Endodermal cell (in vitro differentiated cells): ENCODE measurements around the gene MED22. TPM values are rescaled to one million over a fixed set of nuclear protein-coding genes. Genes with fewer than 3 reads are reported as not detected.
"Not testable (repeated sequence)": the region's sequence is repeated elsewhere in the genome, so short reads cannot be mapped to it uniquely, and the experiment has no call there.

Source experiments
- DNase-seq: peaks from one replicate; pipeline ENCODE4 v3.0.0-alpha.2; 2017
- H3K27ac ChIP-seq: 2 replicates; pipeline ENCODE4 v1.5.1; 2013; ENCODE audit warnings: mild to moderate bottlenecking, low read depth, low read length, moderate library complexity
- H3K27me3 ChIP-seq: 2 replicates; pipeline ENCODE4 v1.6.1; 2013; ENCODE audit warnings: mild to moderate bottlenecking, low read length, moderate library complexity; ENCODE audit not compliant: insufficient read depth, control insufficient read depth, poor library complexity, severe bottlenecking
- H3K36me3 ChIP-seq: 2 replicates; pipeline ENCODE4 v1.7.0; 2013; ENCODE audit warnings: mild to moderate bottlenecking, low read length, moderate library complexity; ENCODE audit not compliant: control insufficient read depth, insufficient read depth
- H3K4me1 ChIP-seq: one replicate; pipeline ENCODE4 v1.7.0; 2013; ENCODE audit warnings: low read length; ENCODE audit not compliant: control insufficient read depth, insufficient read depth
- H3K4me3 ChIP-seq: 2 replicates; pipeline ENCODE4 v1.5.1; 2013; ENCODE audit warnings: mild to moderate bottlenecking, low read length, moderate library complexity
- H3K9ac ChIP-seq: 2 replicates; pipeline ENCODE4 v1.6.1; 2013; ENCODE audit warnings: mild to moderate bottlenecking, low read length, moderate library complexity; ENCODE audit not compliant: poor library complexity, severe bottlenecking; ENCODE audit errors: extremely low read depth
- H3K9me3 ChIP-seq: 2 replicates; pipeline ENCODE4 v1.6.1; 2013; ENCODE audit warnings: mild to moderate bottlenecking, low read length, moderate library complexity; ENCODE audit not compliant: control insufficient read depth
- H3K27ac Mint-ChIP-seq: 2 replicates; pipeline ENCODE4 v1.8.0; 2020; ENCODE audit warnings: mixed read lengths
- H3K27me3 Mint-ChIP-seq: 2 replicates; pipeline ENCODE4 v1.8.0; 2021; ENCODE audit warnings: mild to moderate bottlenecking, mixed read lengths; ENCODE audit not compliant: insufficient read depth
- H3K36me3 Mint-ChIP-seq: 2 replicates; pipeline ENCODE4 v1.8.0; 2020; ENCODE audit warnings: low read depth, mixed read lengths
- H3K4me1 Mint-ChIP-seq: 2 replicates; pipeline ENCODE4 v1.8.0; 2020; ENCODE audit warnings: mixed read lengths
- H3K4me3 Mint-ChIP-seq: 2 replicates; pipeline ENCODE4 v1.8.0; 2020; ENCODE audit warnings: mild to moderate bottlenecking, moderate library complexity, mixed read lengths
- H3K9me3 Mint-ChIP-seq: 2 replicates; pipeline ENCODE4 v1.8.0; 2020; ENCODE audit warnings: mild to moderate bottlenecking, mixed read lengths
- CTCF ChIP-seq: fragments of 200-600 bp; sonication (generic); conservative IDR thresholded peaks from 2 replicates; pipeline ENCODE4 v1.5.0; 2021; ENCODE audit warnings: antibody characterized with exemption, mild to moderate bottlenecking
- WGBS, 2 experiments: methylation state at CpG; one replicate each; pipeline versions ENCODE4 v1.1.5 to v1.1.7; 2013; ENCODE audit warnings: missing lambda C conversion rate in 2 of 2, mixed read lengths in 1 of 2; ENCODE audit not compliant: insufficient coverage in 1 of 2, insufficient read length in 1 of 2; 5-methylcytosine and 5-hydroxymethylcytosine counted together
- total RNA-seq, 2 donors: library from RNA; stranded (reverse); fragmentation: NEBNext Ultra II Directional in 1 of 2; extraction: Animal tissue kit (Norgen Biotek cat#: 25700) in 1 of 2; gene quantifications; 2 replicates in 1 of 2; 3 replicates in 1 of 2; pipeline ENCODE4 v1.2.1, GENCODE V29; 2021

MED22 gene
- total RNA-seq, 2 donors from 2014 or later = 54.6 to 57.3 TPM

GRCh38 chr9:133377721-133378216 is 29.8 kb upstream of the MED22 start:
- peaks cover 5% of the 10 kb centered on the region for H3K36me3 Mint-ChIP-seq
- Histone ChIP-seq H3K9ac (no peak overlapping the region), H3K27me3 (no peaks in the 10 kb centered on the region), H3K36me3 (peaks cover 9% of the 10 kb centered on the region), H3K4me3 (no peak overlapping the region), H3K9me3 (no peaks in the 10 kb centered on the region), H3K4me1 (peaks cover 4% of the 10 kb centered on the region), H3K27ac (no peak overlapping the region)
- DNase-seq = no peak
- no peak overlapping the region for H3K27ac Mint-ChIP-seq
- no peak overlapping the region for H3K4me3 Mint-ChIP-seq
- H3K4me1 Mint-ChIP-seq = peaks cover 8% of the 10 kb centered on the region
- 69 to 73% methylated on average over 4 to 6 of the region's 6 CpGs for WGBS, 2 experiments
- H3K9me3 Mint-ChIP-seq = peaks cover 9% of the 10 kb centered on the region
- no peak for TF ChIP-seq CTCF
- peaks cover 11% of the 10 kb centered on the region for H3K27me3 Mint-ChIP-seq

- not testable (repeated sequence) for H3K27ac ChIP-seq, H3K9me3 Mint-ChIP-seq, H3K36me3 Mint-ChIP-seq, H3K9ac ChIP-seq, H3K9me3 ChIP-seq, DNase-seq, H3K27ac Mint-ChIP-seq, H3K27me3 ChIP-seq, H3K4me1 ChIP-seq
- 93 to 95% methylated on average over 9 to 14 of the region's 14 CpGs for WGBS, 2 experiments
- Mint-ChIP-seq H3K4me1 (peaks cover 12% of the 10 kb centered on the region), H3K27me3 (peaks cover 11% of the 10 kb centered on the region), H3K4me3 (peak overlapping the region; percentile 94)
- H3K36me3 ChIP-seq = peaks cover 14% of the 10 kb centered on the region
- H3K4me3 ChIP-seq = peak overlapping the region; percentile 78
Observed at GRCh38 chr9:133377280-133377679, 29.3 kb upstream of the MED22 start.

GRCh38 chr9:133375724-133376654 is 28.1 kb upstream of the MED22 start, which contains the start of the genes STKLD1 and SURF4:
TSS of gene STKLD1 (plus strand) at chr9:133376366. CDS start at chr9:133376474, 108 bp downstream.
TSS of gene SURF4 (minus strand) at chr9:133376060. CDS start at chr9:133375969, 91 bp downstream.
- H3K4me3 Mint-ChIP-seq = peak within 1 kb of the TSS; percentile 94
- no peak for TF ChIP-seq CTCF
- H3K36me3 Mint-ChIP-seq = peaks cover 10% of the 10 kb centered on the region
- Histone ChIP-seq H3K9ac (peak within 1 kb of the TSS; percentile 97), H3K9me3 (no peaks in the 10 kb centered on the region), H3K27me3 (no peaks in the 10 kb centered on the region), H3K4me1 (peaks cover 11% of the 10 kb centered on the region), H3K36me3 (peaks cover 25% of the 10 kb centered on the region), H3K4me3 (peak within 1 kb of the TSS; percentile 91), H3K27ac (peak within 1 kb of the TSS; percentile 86)
- H3K4me1 Mint-ChIP-seq = peaks cover 22% of the 10 kb centered on the region
- H3K27ac Mint-ChIP-seq = peak within 1 kb of the TSS; percentile 97
- H3K27me3 Mint-ChIP-seq = peaks cover 11% of the 10 kb centered on the region
- WGBS, 2 experiments = 2 to 6% methylated on average over 39 to 120 of the region's 120 CpGs
- H3K9me3 Mint-ChIP-seq = peaks cover 9% of the 10 kb centered on the region
- DNase-seq = peak; percentile 98
